Hematopoietic multipotent progenitor cell treated with erythropoietin and hydrocortisone succinate and interleukin-3 and kit ligand, for 4 days (in vitro differentiated cells): ENCODE results near the gene RPL10L.

Experiments used
- DNase-seq: peaks from one replicate; pipeline ENCODE4 v3.0.0-alpha.2; 2015

The RPL10L gene

GRCh38 chr14:46651526-46652144, at the start of gene RPL10L:
TSS of gene RPL10L (minus strand) at chr14:46651781. CDS start at chr14:46651736, 45 bp downstream.
- DNase-seq: no peak

DNA sequence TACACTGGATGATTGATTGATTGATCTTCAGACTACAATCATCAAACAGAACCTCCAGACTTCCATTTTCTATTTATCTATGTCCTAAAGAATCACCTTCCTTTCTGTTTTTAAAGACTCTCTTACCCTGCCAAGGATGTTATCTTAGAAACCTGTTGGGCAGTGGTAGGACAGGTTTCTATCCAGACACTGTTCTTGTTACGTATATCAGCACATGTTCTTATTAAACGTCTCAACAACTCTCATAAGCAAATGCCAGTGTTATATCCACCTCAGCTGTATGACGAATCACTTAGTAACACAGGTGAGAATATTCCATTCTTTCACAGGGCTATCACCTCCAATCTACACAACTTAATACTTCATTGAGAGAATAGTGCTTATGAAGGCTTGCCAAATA, 40.2 kb upstream of the RPL10L start:
- DNase-seq: no peak

DNA sequence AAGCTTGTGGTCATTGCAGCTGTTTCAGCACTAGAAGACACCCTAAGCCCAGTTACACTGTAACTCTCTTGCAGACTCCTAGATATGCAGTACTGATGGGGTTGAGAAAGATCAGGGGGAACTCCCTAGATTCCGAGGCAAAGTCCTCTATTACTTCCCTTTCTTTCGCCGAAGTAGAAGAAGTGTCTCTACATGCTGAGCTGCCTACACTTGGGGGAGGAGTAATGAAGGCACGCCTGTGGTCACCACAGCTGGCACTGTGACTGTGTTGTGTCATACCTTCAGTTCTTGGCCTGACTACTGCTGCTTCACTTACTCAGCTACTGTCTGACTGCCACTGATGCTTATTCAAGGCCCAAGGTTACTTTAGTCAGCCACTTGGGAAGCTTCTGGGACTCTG, 35.1 kb upstream of the RPL10L start:
- peak; percentile 17 for DNase-seq

DNA sequence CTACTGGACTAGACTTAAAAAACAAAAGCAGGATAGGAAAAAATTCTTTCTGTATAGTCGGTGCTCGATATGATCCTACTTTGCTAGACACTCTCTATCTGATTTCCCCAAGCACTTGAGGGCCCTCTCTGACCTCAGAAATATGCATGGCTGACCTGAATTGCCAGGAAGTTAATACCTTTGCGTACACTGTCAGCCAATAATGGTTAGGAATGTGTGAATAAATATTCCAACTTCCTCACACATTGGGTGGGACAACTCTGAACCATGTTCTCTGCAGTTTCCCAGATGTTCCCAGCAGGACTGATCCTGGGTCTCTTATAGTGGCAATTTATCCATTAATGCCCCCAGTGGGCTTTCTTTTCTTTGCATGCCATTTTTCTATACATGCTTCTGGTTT, 20.5 kb upstream of the RPL10L start:
- DNase-seq: no peak

DNA sequence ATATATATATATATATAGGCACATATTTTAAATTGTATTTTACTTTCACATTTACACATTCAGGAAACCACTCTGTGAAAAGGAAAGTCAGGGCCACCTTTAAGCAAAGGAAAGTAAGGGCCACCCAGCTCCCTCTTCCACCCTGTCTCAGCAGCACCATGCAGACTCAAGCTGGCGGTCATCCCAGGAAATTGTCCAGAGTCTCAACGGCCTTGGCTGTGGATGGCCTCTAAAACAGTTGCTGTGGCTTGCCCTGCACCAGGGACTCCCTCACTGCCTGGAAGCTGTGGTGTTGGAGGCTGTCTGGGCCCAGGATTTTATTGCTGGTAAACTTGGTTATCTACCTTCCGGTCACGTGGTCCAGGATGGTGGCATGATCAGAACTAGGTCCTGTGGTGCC, 11.8 kb upstream of the RPL10L start:
- DNase-seq: no peak

GRCh38 chr14:46661728-46662127, 10.1 kb upstream of the RPL10L start:
- peak; percentile 16 for DNase-seq

DNA sequence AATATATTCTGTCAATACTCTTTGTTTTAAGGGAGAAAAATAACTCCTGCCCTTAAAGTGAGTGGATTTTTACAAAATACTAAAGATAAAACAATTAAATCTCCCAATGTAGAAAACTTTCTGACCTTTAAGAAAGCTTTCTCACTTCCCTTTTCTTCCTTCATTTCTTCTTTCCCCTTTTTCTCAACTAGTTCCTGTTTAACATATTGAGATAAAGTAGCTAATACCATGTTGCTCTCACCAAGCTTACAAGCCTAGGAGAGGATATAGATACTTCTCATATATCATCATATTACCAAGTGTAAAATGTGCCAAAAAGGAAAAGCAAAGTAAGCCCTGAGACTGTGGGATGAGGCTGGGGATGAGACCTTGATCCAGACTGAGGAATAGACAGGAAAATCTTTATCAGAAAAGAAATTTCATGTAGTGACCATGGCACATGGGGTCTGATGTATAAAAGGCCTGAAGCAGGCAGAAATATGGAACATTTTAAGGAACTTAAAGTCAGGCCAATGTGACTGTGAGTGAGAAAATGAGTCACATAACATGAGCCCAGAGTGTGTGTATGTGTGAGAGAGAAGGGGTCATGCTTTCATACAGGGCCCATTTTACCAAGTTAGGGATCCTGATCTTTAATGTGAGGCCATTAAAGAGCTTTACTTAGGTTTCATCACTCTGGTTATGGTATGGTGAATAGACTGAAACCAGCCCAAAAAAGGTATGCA, 1.6 kb upstream of the RPL10L start:
- no peak for DNase-seq

- no peak for DNase-seq
Measured at GRCh38 chr14:46646796-46647195, 4.8 kb downstream of the RPL10L start.

DNA sequence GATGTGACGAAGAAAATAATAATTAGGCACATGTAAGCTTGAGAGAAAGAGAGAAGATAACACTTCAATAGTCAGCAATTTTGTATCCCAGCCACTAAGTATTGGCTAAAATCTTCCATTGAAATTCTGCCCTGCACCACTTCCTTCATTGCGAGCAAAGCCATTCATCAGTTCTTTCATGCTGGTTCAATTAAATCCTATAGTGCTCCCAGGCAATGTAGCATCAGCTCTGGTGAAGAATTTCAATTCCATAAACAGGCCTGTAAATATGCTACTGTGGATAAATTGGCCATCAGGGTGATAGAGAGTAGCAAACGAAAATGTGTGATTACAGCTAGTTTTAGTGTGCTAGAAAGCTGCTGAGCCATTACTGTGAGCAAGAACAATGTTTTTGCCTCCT, 24.7 kb downstream of the RPL10L start:
- no peak for DNase-seq
